HepG2 (cell line): ENCODE results near the gene FXYD6. TPM values are rescaled to one million over a fixed set of nuclear protein-coding genes. Genes with fewer than 3 reads are reported as not detected.

Experiments
- ATAC-seq: fragments of 200-7000 bp; cut with Tn5 transposase; 3 replicates; pipeline ENCODE4 v1.9.1; 2020; ENCODE audit warnings: mild to moderate bottlenecking, moderate library complexity
- BruUV-seq: library from RNA; stranded (reverse); fragments of 400-500 nt; replicated peaks from 2 replicates; lab custom pipeline; 2021; lab: Mats Ljungman, UMichigan
- CTCF ChIA-PET: fragments of 300-600 bp; formaldehyde crosslinking; extraction: SDS; loops from one replicate; lab custom pipeline; 2021; ENCODE audit warnings: low total read pairs, inconsistent platforms, low intra/inter-chr PET ratio; lab: Yijun Ruan, JAX
- POLR2A ChIA-PET: fragments of 350-600 bp; sonication (Branson Sonifier 250); formaldehyde crosslinking; loops from one replicate; lab custom pipeline; 2020; ENCODE audit warnings: antibody characterized with exemption, inconsistent platforms; lab: Yijun Ruan, JAX
- DNase-seq: peaks from one replicate; pipeline ENCODE4 v3.0.0-alpha.2; 2015; ENCODE audit warnings: low spot score
- FAIRE-seq: peaks from 3 replicates; lab custom pipeline; 2011; peaks lifted over from hg19 to GRCh38; lab: Jason Lieb, UNC
- H2AFZ ChIP-seq: one replicate; pipeline ENCODE4 v1.6.1; 2011; ENCODE audit warnings: low read length, inconsistent platforms
- H3K27ac ChIP-seq: fragments of 300-600 bp; 3 replicates; pipeline ENCODE4 v1.8.0; 2011; ENCODE audit warnings: mixed run types, mild to moderate bottlenecking, mixed read lengths, low read length, inconsistent platforms; ENCODE audit not compliant: insufficient read depth; ENCODE audit errors: extremely low read length
- H3K27me3 ChIP-seq, 2 experiments: fragments of 200-600 bp in 1 of 2; 2 replicates in 1 of 2; 3 replicates in 1 of 2; pipeline versions ENCODE4 v1.6.0 to v1.8.0; 2011; ENCODE audit warnings: low read length in 2 of 2, mild to moderate bottlenecking in 2 of 2, moderate library complexity in 2 of 2, inconsistent platforms in 1 of 2; ENCODE audit not compliant: insufficient read depth in 2 of 2, control insufficient read depth in 1 of 2
- H3K36me3 ChIP-seq, 2 experiments: fragments of 200-600 bp in 1 of 2; replicated peaks in 1 of 2; 2 replicates in 1 of 2; 3 replicates in 1 of 2; pipeline versions ENCODE4 v1.5.1 to v1.8.0; 2011; ENCODE audit warnings: low read length in 2 of 2, inconsistent platforms in 1 of 2; ENCODE audit not compliant: insufficient read depth in 2 of 2, control insufficient read depth in 1 of 2
- H3K4me1 ChIP-seq: 2 replicates; pipeline ENCODE4 v1.5.1; 2012; ENCODE audit warnings: low read length, inconsistent platforms; ENCODE audit not compliant: insufficient read depth
- H3K4me2 ChIP-seq: 2 replicates; pipeline ENCODE4 v1.6.0; 2011; ENCODE audit warnings: low read depth, low read length, inconsistent platforms
- H3K4me3 ChIP-seq, 3 experiments: fragments of 200-600 bp in 1 of 3; sonication (generic), shearing (Covaris generic) in 1 of 3; replicated peaks in 1 of 3; 2 replicates each; pipeline ENCODE4 v1.5.1; 2011 to 2016; ENCODE audit warnings: low read length in 3 of 3, inconsistent platforms in 2 of 3, low read depth in 2 of 3, mild to moderate bottlenecking in 2 of 3, control low read depth in 1 of 3, mixed read lengths in 1 of 3; ENCODE audit not compliant: insufficient read depth in 1 of 3
- H3K79me2 ChIP-seq: one replicate; pipeline ENCODE4 v1.6.1; 2011; ENCODE audit warnings: low read length, inconsistent platforms; ENCODE audit not compliant: insufficient read depth
- H3K9ac ChIP-seq: 2 replicates; pipeline ENCODE4 v1.6.0; 2011; ENCODE audit warnings: mild to moderate bottlenecking, low read depth, low read length, inconsistent platforms; ENCODE audit not compliant: insufficient read depth
- H3K9me3 ChIP-seq: 2 replicates; pipeline ENCODE4 v1.5.1; 2012; ENCODE audit warnings: mild to moderate bottlenecking, low read length
- H4K20me1 ChIP-seq: 2 replicates; pipeline ENCODE4 v1.6.0; 2011; ENCODE audit warnings: inconsistent platforms, mild to moderate bottlenecking, low read length, moderate library complexity; ENCODE audit not compliant: insufficient read depth
- AKAP8 ChIP-seq: sonication (generic); formaldehyde crosslinking; IDR thresholded peaks from 2 replicates; pipeline ENCODE4 v1.5.1; 2020; ENCODE audit warnings: mild to moderate bottlenecking, missing genetic modification reagents
- HHEX ChIP-seq: IDR thresholded peaks from 2 replicates; pipeline ENCODE4 v1.6.1; 2016; ENCODE audit warnings: control low read depth
- KAT2B ChIP-seq: fragments of 150-350 bp; IDR thresholded peaks from 2 replicates; pipeline ENCODE4 v1.6.1; 2014; ENCODE audit warnings: low read depth, low read length, borderline replicate concordance
- MLLT10 ChIP-seq: sonication (generic); formaldehyde crosslinking; IDR thresholded peaks from 2 replicates; pipeline ENCODE4 v1.4.0; 2020; ENCODE audit warnings: missing genetic modification reagents
- MXD1 ChIP-seq: sonication (generic); formaldehyde crosslinking; IDR thresholded peaks from 2 replicates; pipeline ENCODE4 v1.4.0; 2020; ENCODE audit warnings: mild to moderate bottlenecking, missing genetic modification reagents
- MYC ChIP-seq: sonication (generic); formaldehyde crosslinking; IDR thresholded peaks from 2 replicates; pipeline ENCODE4 v1.9.0; 2021; ENCODE audit warnings: missing genetic modification reagents, borderline replicate concordance
- PRPF4 ChIP-seq: fragments of 200-400 bp; formaldehyde crosslinking; IDR thresholded peaks from 2 replicates; pipeline ENCODE4 v1.6.1; 2016; ENCODE audit warnings: low read length, low read depth; ENCODE audit not compliant: poor library complexity, severe bottlenecking
- TRIM22 ChIP-seq: fragments of 450-650 bp; IDR thresholded peaks from 2 replicates; pipeline ENCODE4 v1.6.1; 2017
- ZNF18 ChIP-seq: sonication (generic); formaldehyde crosslinking; IDR thresholded peaks from 2 replicates; pipeline ENCODE4 v1.8.0; 2022; ENCODE audit warnings: mild to moderate bottlenecking, missing genetic modification reagents; ENCODE audit not compliant: insufficient replicate concordance
- ZNF7 ChIP-seq: IDR thresholded peaks from 2 replicates; pipeline ENCODE4 v1.6.1; 2016; ENCODE audit warnings: missing biosample characterization, missing genetic modification reagents
- WGBS: methylation state at CpG from one replicate; pipeline ENCODE4 v1.1.6; 2017; ENCODE audit warnings: low lambda C conversion rate; 5-methylcytosine and 5-hydroxymethylcytosine counted together
- in situ Hi-C: cut with HindIII; loops from 2 replicates; pipeline ENCODE4 v1.10.0; 2017; ENCODE audit warnings: low pct_unique_long_range_greater_than_20kb; ENCODE audit not compliant: extremely low pct_ligation_motif_present
- intact Hi-C: fragments of 100-400 bp; cut with micrococcal nuclease; formaldehyde crosslinking; loops from one replicate; pipeline ENCODE4 v1.10.0; 2022; ENCODE audit not compliant: unreplicated experiment
- polyA plus RNA-seq, 8 experiments: library from polyadenylated mRNA; depleted of rRNA in 3 of 8; stranded (reverse) in 7 of 8; unstranded in 1 of 8; fragments of >200 nt; fragmentation: Illumina TruSeq in 4 of 8; extraction: Trizol in 4 of 8; gene quantifications; 2 replicates each; pipeline versions ENCODE4 v1.2.1 to v1.2.3, GENCODE V29; 2011 to 2016; ENCODE audit warnings: low read depth in 4 of 8, missing spikeins in 1 of 8, mixed read lengths in 1 of 8; ENCODE audit not compliant: insufficient read depth in 1 of 8
- total RNA-seq, 5 experiments: library from RNA; depleted of rRNA; stranded (reverse); fragments of >200 nt; fragmentation: Illumina TruSeq; extraction: Trizol; gene quantifications; 2 replicates each; pipeline ENCODE4 v1.2.3, GENCODE V29; 2016; ENCODE audit warnings: low read depth in 1 of 5

The FXYD6 gene
- total and polyA plus RNA-seq, 2 of the 13 experiments (the other 11 are each of a cell fraction or from before 2014, with no cell fraction given) = not detected

GRCh38 chr11:117874910-117875381, 1.5 kb downstream of the FXYD6 start:
- ChIA-PET POLR2A (no interaction called here), CTCF (no interaction called here)
- intact Hi-C loops = no loop called here
- Histone ChIP-seq H3K4me3 (no peak overlapping the region), H3K79me2 (no peaks in the 10 kb centered on the region), H2AFZ (no peak overlapping the region), H3K9me3 (no peaks in the 10 kb centered on the region), H4K20me1 (no peaks in the 10 kb centered on the region), H3K27me3 (peaks cover 9 to 98% of the 10 kb centered on the region in 2 experiments), H3K4me1 (no peaks in the 10 kb centered on the region), H3K9ac (no peak overlapping the region), H3K27ac (no peak overlapping the region), H3K4me2 (no peak overlapping the region), H3K36me3 (no peaks in the 10 kb centered on the region)
- WGBS = 48% methylated on average over 4 of the region's 4 CpGs
- FAIRE-seq = no peak
- in situ Hi-C loops = no loop called here
- ATAC-seq = no peak
- TF ChIP-seq ZNF7 (no peak), TRIM22 (no peak), MLLT10 (CRISPR knock-in tag) (no peak), KAT2B (no peak), HHEX (CRISPR knock-in tag) (no peak), PRPF4 (no peak)
- no TSS peak for BruUV-seq
- no peak for DNase-seq

- Histone ChIP-seq H3K27me3 (peaks cover 9 to 98% of the 10 kb centered on the region in 2 experiments), H3K4me3 (no peak overlapping the region), H3K9me3 (no peaks in the 10 kb centered on the region), H2AFZ (no peak overlapping the region), H3K4me2 (no peak overlapping the region), H3K79me2 (no peaks in the 10 kb centered on the region), H4K20me1 (no peaks in the 10 kb centered on the region), H3K27ac (no peak overlapping the region), H3K4me1 (no peaks in the 10 kb centered on the region), H3K36me3 (no peaks in the 10 kb centered on the region), H3K9ac (no peak overlapping the region)
- ATAC-seq (no peak), FAIRE-seq (no peak), DNase-seq (no peak)
- ChIA-PET POLR2A (no interaction called here), CTCF (no interaction called here)
- in situ Hi-C loops = no loop called here
- BruUV-seq = no TSS peak
- TF ChIP-seq MXD1 (CRISPR knock-in tag) (no peak), ZNF18 (CRISPR knock-in tag) (no peak), AKAP8 (no peak), MYC (no peak)
- WGBS = 16% methylated on average over 16 of the region's 16 CpGs
- intact Hi-C loops = no loop called here
These were observed 2.1 kb downstream of the FXYD6 start for GRCh38 chr11:117874253-117874909.
